ENCODE measurements around the gene RGMB. TPM values are rescaled to one million over a fixed set of nuclear protein-coding genes. Genes with fewer than 3 reads are reported as not detected.
A peak's percentile ranks its signal among the peaks of the same experiment; 100 is the strongest.

The RGMB gene
- total and polyA plus RNA-seq, 2 of the 13 experiments (the other 11 are each of a cell fraction or from before 2014, with no cell fraction given), result 3.0 to 3.8 TPM

DNA sequence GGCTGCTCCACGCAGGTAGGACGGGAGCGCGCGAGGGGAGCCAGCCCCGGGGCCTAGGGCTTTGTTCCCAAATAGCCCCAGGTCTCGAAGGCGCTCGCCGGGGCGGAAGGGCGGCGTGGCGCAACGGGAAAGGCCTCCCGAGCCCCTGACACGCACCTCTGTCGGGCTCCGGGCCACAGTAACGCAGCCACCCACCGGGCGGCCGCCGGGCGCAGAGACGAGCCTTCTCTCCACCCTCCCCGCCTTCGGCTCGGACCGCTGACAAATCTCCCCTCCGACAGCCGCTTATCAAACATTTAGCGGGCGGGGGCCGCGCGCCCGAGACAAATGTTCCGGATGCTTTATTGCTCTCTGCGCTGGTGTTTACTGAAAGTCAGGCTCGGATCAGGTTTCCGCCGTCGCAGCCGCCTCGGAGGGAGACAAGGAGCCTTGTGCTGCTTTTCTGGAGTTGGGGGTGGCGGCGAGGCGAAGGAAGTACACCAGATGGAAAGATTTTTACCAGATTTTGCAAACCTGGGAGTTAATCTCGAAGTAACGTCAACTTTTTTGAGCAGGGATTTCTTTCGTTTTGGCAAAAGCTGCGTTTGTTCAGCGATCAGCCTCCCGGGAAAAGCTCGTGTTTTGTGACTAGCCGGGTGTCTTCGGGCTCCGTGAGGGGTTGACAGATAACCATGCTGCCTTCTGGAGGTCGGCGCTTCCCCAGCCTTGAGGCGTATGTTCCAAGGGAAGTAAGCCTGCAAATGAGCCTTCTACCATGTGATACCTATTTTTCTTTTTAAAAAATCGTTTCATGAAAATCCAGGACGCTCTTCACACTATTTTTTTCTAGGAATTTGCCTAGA, 950 bp downstream of the RGMB start (continued):
- TF ChIP-seq, protein P1, sequence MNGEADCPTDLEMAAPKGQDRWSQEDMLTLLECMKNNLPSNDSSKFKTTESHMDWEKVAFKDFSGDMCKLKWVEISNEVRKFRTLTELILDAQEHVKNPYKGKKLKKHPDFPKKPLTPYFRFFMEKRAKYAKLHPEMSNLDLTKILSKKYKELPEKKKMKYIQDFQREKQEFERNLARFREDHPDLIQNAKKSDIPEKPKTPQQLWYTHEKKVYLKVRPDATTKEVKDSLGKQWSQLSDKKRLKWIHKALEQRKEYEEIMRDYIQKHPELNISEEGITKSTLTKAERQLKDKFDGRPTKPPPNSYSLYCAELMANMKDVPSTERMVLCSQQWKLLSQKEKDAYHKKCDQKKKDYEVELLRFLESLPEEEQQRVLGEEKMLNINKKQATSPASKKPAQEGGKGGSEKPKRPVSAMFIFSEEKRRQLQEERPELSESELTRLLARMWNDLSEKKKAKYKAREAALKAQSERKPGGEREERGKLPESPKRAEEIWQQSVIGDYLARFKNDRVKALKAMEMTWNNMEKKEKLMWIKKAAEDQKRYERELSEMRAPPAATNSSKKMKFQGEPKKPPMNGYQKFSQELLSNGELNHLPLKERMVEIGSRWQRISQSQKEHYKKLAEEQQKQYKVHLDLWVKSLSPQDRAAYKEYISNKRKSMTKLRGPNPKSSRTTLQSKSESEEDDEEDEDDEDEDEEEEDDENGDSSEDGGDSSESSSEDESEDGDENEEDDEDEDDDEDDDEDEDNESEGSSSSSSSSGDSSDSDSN (CRISPR knock-in tag; IDR thresholded peaks at IDR 0.05), result peak; percentile 93
- no peak for TF ChIP-seq SMYD3 (CRISPR knock-in tag; IDR thresholded peaks at IDR 0.05)
- 0 out of 2 replicates have a peak, but pooled peaks have one; percentile 30 for TF ChIP-seq GATAD1 (CRISPR knock-in tag; IDR thresholded peaks at IDR 0.05)
- no peak for TF ChIP-seq TOPORS (CRISPR knock-in tag; IDR thresholded peaks at IDR 0.05)
- TF ChIP-seq HNRNPH1 (optimal IDR thresholded peaks at IDR 0.05; ENCODE audit: low read depth, low read length), result no peak
- TF ChIP-seq SOX6 (IDR thresholded peaks at IDR 0.05), result no peak
- TF ChIP-seq SOX6 (CRISPR knock-in tag; IDR thresholded peaks at IDR 0.05), result peak; percentile 23; the same call in 1 of the 2 replicates
- no peak for TF ChIP-seq FOXP1 (IDR thresholded peaks at IDR 0.05)
- peak; percentile 44; the same call in 1 of the 2 replicates for TF ChIP-seq FOXP1 (CRISPR knock-in tag; IDR thresholded peaks at IDR 0.05)
- 0 out of 2 replicates have a peak, but pooled peaks have one; percentile 18 for TF ChIP-seq MED1 (CRISPR knock-in tag; IDR thresholded peaks at IDR 0.05)
- peak; percentile 32; the same call in 1 of the 2 replicates for TF ChIP-seq ZNF703 (CRISPR knock-in tag; IDR thresholded peaks at IDR 0.05; ENCODE audit: borderline replicate concordance)
- no peak for TF ChIP-seq RBM39 (IDR thresholded peaks at IDR 0.05; ENCODE audit: low read depth, low read length, poor library complexity, severe bottlenecking)
- peak; percentile 76 for TF ChIP-seq SIX4 (CRISPR knock-in tag; IDR thresholded peaks at IDR 0.05)
- TF ChIP-seq SMARCE1 (IDR thresholded peaks at IDR 0.05; ENCODE audit: borderline replicate concordance), result no peak
- 0 out of 2 replicates have a peak, but pooled peaks have one; percentile 3 for TF ChIP-seq ZNF879 (CRISPR knock-in tag; IDR thresholded peaks at IDR 0.05)
- TF ChIP-seq, protein P2, sequence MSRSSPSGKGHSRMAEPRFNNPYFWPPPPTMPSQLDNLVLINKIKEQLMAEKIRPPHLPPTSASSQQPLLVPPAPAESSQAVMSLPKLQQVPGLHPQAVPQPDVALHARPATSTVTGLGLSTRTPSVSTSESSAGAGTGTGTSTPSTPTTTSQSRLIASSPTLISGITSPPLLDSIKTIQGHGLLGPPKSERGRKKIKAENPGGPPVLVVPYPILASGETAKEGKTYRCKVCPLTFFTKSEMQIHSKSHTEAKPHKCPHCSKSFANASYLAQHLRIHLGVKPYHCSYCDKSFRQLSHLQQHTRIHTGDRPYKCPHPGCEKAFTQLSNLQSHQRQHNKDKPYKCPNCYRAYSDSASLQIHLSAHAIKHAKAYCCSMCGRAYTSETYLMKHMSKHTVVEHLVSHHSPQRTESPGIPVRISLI (CRISPR knock-in tag; IDR thresholded peaks at IDR 0.05; ENCODE audit: borderline replicate concordance), result 0 out of 2 replicates have a peak, but pooled peaks have one; percentile 16
- TF ChIP-seq FOXA1 (IDR thresholded peaks at IDR 0.05), result no peak
- TF ChIP-seq FOXA1 (CRISPR knock-in tag; IDR thresholded peaks at IDR 0.05), result peak; percentile 52; the same call in 1 of the 2 replicates
- no peak for TF ChIP-seq XRCC5 (optimal IDR thresholded peaks at IDR 0.05; ENCODE audit: low read length)
- 0 out of 2 replicates have a peak, but pooled peaks have one; percentile 9 for TF ChIP-seq PHF21A (CRISPR knock-in tag; IDR thresholded peaks at IDR 0.05)
- TF ChIP-seq ZSCAN20 (CRISPR knock-in tag; IDR thresholded peaks at IDR 0.05; ENCODE audit: borderline replicate concordance), result no peak
- TF ChIP-seq CBX2 (IDR thresholded peaks at IDR 0.05; ENCODE audit: low read depth, low read length), result peak; percentile 31; the same call in 1 of the 2 replicates
- no peak for TF ChIP-seq CBX2 (CRISPR knock-in tag; IDR thresholded peaks at IDR 0.05; ENCODE audit: low read depth)
- 0 out of 2 replicates have a peak, but pooled peaks have one; percentile 35 for TF ChIP-seq FOXK1 (CRISPR knock-in tag; IDR thresholded peaks at IDR 0.05; ENCODE audit: borderline replicate concordance, low read depth)
- TF ChIP-seq ZBTB20 (CRISPR knock-in tag; IDR thresholded peaks at IDR 0.05; ENCODE audit: borderline replicate concordance, low read depth), result peak; percentile 13; the same call in 1 of the 2 replicates
- peak; percentile 47 for TF ChIP-seq PHF8 (CRISPR knock-in tag; IDR thresholded peaks at IDR 0.05)
- TF ChIP-seq FOXK2 (IDR thresholded peaks at IDR 0.05), result no peak

Measured in HepG2 (cell line).